Skeletal muscle tissue (tissue), 4 donors: Measurements from ENCODE around the gene PLCH1. TPM values are rescaled to one million over a fixed set of nuclear protein-coding genes. Genes with fewer than 3 reads are reported as not detected.

ENCODE experiments used
- H3K27ac ChIP-seq: one replicate; pipeline ENCODE4 v1.7.0; 2013; ENCODE audit warnings: mild to moderate bottlenecking, low read depth, low read length, inconsistent platforms
- H3K27me3 ChIP-seq, 3 donors: one replicate each; pipeline ENCODE4 v1.7.0; 2013; ENCODE audit warnings: low read length in 3 of 3; ENCODE audit not compliant: control insufficient read depth in 3 of 3, insufficient read depth in 3 of 3
- H3K36me3 ChIP-seq, 3 donors: one replicate each; pipeline ENCODE4 v1.7.0; 2013; ENCODE audit warnings: low read length in 3 of 3; ENCODE audit not compliant: control insufficient read depth in 3 of 3, insufficient read depth in 3 of 3
- H3K4me1 ChIP-seq, 3 donors: one replicate each; pipeline ENCODE4 v1.7.0; 2013; ENCODE audit warnings: low read length in 3 of 3, mild to moderate bottlenecking in 3 of 3; ENCODE audit not compliant: control insufficient read depth in 3 of 3, insufficient read depth in 3 of 3
- H3K4me3 ChIP-seq, 3 donors: one replicate each; pipeline ENCODE4 v1.7.0; 2013; ENCODE audit warnings: low read length in 3 of 3
- H3K9ac ChIP-seq, 3 donors: one replicate each; pipeline ENCODE4 v1.7.0; 2013; ENCODE audit warnings: low read length in 3 of 3, mild to moderate bottlenecking in 3 of 3, moderate library complexity in 2 of 3, low read depth in 1 of 3
- H3K9me3 ChIP-seq, 3 donors: one replicate each; pipeline ENCODE4 v1.7.0; 2013; ENCODE audit warnings: low read length in 3 of 3; ENCODE audit not compliant: control insufficient read depth in 3 of 3
- total RNA-seq: library from RNA; depleted of rRNA; stranded (reverse); fragments of >200 nt; gene quantifications from one replicate; pipeline ENCODE4 v1.2.3, GENCODE V29; 2014
- donor health status: Osteomylitis.

PLCH1 gene, protein sequence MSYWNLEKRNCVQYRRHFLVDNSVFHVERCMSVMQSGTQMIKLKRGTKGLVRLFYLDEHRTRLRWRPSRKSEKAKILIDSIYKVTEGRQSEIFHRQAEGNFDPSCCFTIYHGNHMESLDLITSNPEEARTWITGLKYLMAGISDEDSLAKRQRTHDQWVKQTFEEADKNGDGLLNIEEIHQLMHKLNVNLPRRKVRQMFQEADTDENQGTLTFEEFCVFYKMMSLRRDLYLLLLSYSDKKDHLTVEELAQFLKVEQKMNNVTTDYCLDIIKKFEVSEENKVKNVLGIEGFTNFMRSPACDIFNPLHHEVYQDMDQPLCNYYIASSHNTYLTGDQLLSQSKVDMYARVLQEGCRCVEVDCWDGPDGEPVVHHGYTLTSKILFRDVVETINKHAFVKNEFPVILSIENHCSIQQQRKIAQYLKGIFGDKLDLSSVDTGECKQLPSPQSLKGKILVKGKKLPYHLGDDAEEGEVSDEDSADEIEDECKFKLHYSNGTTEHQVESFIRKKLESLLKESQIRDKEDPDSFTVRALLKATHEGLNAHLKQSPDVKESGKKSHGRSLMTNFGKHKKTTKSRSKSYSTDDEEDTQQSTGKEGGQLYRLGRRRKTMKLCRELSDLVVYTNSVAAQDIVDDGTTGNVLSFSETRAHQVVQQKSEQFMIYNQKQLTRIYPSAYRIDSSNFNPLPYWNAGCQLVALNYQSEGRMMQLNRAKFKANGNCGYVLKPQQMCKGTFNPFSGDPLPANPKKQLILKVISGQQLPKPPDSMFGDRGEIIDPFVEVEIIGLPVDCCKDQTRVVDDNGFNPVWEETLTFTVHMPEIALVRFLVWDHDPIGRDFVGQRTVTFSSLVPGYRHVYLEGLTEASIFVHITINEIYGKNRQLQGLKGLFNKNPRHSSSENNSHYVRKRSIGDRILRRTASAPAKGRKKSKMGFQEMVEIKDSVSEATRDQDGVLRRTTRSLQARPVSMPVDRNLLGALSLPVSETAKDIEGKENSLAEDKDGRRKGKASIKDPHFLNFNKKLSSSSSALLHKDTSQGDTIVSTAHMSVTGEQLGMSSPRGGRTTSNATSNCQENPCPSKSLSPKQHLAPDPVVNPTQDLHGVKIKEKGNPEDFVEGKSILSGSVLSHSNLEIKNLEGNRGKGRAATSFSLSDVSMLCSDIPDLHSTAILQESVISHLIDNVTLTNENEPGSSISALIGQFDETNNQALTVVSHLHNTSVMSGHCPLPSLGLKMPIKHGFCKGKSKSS (N-terminal part only)
- 0.52 TPM for total RNA-seq

DNA sequence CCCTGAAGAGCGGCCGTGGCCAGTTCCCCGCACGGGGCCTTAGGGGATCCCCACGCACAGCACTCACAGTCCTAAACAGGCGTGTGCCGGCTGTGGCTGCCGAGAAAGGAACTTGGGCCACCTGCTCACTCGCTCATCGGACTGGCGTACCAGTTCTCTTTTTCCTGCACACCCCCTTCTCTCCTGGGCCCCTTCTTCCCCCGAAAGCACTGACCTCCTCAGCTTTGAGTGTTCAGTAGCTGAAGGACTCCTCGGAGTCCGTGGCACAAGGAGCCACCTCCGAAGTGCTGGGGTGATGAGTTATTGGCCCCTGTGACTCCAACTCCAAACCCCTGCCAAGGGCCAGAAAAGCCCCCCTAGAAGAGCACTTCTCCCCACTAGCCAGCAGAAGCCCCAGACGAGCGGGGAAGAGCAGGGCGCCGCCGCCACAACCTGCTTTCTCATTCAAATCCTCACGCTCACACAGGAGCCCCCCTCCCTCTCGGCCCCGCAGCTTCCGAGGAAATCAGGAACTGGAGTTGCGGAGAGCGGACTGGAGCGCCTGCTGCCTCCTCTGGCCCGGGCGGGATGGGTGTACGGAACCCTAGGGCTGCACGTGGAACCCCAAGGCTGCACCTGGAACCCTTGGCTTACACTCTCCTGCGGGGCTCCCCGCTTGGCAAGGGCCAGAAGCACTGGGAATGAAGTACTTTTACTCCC, at the start of gene PLCH1:
Gene PLCH1, minus strand, starts transcription at position 446 of the 699 bp plus-strand sequence. CDS start 40,847 bp downstream, outside the sequence.
- H3K4me1 ChIP-seq, result peaks cover 12 to 26% (median 14%) of the 10 kb centered on the region in 3 donors
- peak within 1 kb of the TSS; percentile 82 to 84 (median 82) for H3K4me3 ChIP-seq
- H3K27ac ChIP-seq, result no peak within 1 kb of the TSS
- H3K27me3 ChIP-seq, result peaks cover 19 to 40% (median 19%) of the 10 kb centered on the region in 3 donors
- H3K9ac ChIP-seq, result peak within 1 kb of the TSS; percentile 64 to 76 (median 73)
- no peaks in the 10 kb centered on the region for H3K9me3 ChIP-seq
- H3K36me3 ChIP-seq, result no peaks in the 10 kb centered on the region

DNA sequence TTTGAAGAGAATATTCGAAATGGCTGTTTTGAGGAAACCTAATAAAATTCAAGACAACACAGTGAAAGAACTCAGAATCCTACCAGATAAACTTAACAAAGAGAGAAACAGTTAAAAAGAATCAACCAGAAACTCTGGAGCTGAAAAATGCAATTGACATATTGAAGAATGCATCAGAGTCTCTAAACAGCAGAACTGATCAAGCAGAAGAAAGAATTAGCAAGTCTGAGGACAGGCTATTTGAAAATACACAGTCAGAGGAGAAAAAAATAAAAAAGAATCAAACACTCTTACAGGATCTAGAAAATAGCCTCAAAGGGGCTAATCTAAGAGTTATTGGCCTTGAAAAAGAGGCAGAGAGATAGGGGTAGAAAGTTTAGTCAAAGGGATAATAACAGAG, 47.7 kb upstream of the PLCH1 start:
- H3K9ac ChIP-seq, result no peak overlapping the region
- H3K4me3 ChIP-seq, result no peak overlapping the region
- H3K27me3 ChIP-seq, result no peaks in the 10 kb centered on the region
- H3K9me3 ChIP-seq, result no peaks in the 10 kb centered on the region
- no peaks in the 10 kb centered on the region for H3K4me1 ChIP-seq
- H3K27ac ChIP-seq, result no peak overlapping the region
- peaks cover 8 to 10% (median 10%) of the 10 kb centered on the region in 3 donors for H3K36me3 ChIP-seq

DNA sequence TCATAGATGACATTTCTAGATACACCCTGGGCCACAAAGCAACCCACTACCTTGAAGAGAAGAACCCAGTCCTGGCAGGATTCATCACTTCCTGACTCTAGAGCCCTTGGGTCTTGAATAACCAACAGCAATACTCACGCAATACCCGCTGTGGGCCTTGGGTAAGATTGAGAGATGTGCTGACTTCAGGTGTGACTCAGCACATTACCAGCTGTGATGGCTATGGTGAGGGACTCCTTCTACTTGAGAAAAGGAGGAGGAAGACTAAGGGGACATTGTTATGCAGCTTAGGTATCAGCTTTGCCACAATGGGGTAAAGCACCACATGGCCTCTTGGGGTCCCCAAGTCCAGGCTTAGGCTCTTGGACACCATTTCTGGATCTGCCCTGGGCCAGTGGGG, 46.3 kb upstream of the PLCH1 start:
- no peaks in the 10 kb centered on the region for H3K9me3 ChIP-seq
- H3K27ac ChIP-seq, result no peak overlapping the region
- no peak overlapping the region for H3K9ac ChIP-seq
- no peak overlapping the region for H3K4me3 ChIP-seq
- no peaks in the 10 kb centered on the region for H3K27me3 ChIP-seq
- H3K4me1 ChIP-seq, result no peaks in the 10 kb centered on the region
- peaks cover 8 to 10% (median 10%) of the 10 kb centered on the region in 3 donors for H3K36me3 ChIP-seq

DNA sequence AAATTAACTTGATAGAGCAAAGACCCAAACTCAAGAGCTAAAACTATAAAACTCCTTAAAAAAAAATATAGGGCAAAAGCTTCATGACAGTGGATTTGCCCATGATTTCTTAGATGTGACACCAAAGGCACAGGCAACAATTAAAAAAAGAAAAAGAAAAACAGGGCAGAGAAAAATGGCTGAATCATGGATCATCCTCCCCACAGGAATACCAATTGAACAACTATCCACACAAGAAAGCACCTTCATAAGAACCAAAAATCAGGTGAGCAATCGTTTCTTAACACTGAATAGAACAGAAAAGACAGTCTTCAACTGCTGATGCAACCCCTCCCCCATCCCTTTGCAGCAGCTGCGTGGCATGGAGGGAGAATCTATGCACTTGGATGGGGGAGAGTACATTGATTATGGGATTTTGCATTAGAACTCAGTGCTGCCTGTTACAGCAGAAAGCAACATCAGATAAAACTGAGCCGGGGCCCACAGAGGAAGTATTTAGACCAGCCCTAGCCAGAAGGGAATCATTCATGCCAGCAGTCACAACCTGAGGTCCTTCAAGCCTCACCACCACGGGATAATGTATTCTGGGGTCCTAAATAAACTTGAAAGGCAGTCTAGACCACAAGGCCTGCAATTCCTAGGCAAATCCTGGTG, 45.5 kb upstream of the PLCH1 start:
- Histone ChIP-seq H3K9me3 (no peaks in the 10 kb centered on the region), H3K4me1 (no peaks in the 10 kb centered on the region), H3K27ac (no peak overlapping the region), H3K4me3 (no peak overlapping the region), H3K27me3 (no peaks in the 10 kb centered on the region), H3K36me3 (peaks cover 8 to 10% (median 10%) of the 10 kb centered on the region in 3 donors), H3K9ac (no peak overlapping the region)

DNA sequence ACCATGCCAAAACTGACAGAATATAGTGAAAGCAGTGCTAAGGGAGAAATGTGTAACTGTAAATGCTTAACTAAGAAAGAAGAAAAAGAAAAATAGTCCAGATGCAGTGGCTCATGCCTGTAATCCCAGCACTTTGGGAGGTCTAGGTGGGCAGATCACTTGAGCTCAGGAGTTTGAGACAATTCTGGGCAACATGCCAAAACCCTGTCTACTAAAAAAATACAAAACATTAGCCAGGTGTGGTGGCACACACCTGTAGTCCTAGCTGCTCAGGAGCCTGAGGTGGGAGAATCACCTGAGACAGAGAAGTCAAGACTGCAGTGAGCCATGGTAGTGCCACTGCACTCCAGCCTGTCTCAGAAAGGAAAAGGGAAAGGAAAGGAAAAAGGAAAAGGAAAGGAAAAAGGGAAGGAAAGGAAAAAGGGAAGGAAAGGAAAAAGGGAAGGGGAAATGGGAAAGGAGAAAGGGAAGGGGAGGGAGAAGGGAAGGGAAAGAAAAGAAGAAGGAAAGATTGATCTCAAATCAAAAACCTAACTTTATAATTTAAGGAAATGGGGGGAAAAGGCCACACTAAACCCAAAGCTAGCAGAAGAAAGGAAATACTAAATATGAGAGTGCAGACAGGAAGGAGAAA, 40.9 kb upstream of the PLCH1 start:
- Histone ChIP-seq H3K36me3 (no peaks in the 10 kb centered on the region), H3K9ac (no peak overlapping the region), H3K27me3 (no peaks in the 10 kb centered on the region), H3K4me3 (no peak overlapping the region), H3K9me3 (no peaks in the 10 kb centered on the region), H3K4me1 (no peaks in the 10 kb centered on the region), H3K27ac (no peak overlapping the region)

DNA sequence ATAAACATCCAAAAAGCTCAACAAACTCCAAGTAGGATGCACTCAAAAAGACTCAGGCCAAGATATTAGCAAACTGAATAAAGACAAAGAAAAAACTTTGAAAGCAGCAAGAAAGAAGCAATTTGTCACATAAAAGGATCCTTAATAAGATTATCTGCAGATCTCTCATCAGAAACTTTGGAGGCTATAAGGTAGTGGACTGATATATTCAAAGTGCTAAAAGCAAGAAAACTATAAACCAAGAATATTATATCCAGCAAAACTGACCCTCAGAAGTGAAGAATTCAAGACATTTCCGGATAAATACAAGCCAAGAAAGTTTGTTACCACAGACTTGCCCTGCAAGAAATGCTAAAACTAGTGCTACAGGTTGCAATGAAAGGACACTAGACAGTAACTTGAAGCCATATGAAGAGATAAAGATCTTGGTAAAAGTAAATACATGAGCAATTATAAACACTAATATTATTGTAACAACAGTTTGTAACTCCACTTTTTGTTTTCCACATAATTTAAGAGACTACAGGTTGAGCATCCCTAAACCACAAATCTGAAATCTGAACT, 37.6 kb upstream of the PLCH1 start:
- Histone ChIP-seq H3K4me3 (no peak overlapping the region), H3K9ac (no peak overlapping the region), H3K9me3 (no peaks in the 10 kb centered on the region), H3K27ac (no peak overlapping the region), H3K27me3 (no peaks in the 10 kb centered on the region), H3K4me1 (no peaks in the 10 kb centered on the region), H3K36me3 (peaks cover 0 to 6% (median 2%) of the 10 kb centered on the region in 3 donors)

DNA sequence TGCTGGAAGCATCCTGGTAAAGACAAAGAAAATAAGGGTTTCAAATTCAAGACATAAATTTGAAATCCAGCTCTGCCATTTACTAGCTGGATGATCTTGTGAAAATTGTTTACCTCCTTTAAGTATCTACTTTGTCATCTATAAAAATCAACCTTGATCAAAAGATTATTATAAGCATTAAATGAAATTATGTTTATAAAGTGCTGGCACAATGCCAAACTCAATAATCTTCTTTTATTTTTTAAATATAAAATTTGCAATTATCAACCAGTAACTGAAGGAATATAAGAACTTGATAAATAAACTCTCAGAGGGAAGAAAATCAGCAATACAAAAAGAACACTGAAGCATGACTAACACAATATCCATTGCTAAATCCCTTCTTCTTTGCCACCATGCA, 35.4 kb upstream of the PLCH1 start:
- Histone ChIP-seq H3K9ac (no peak overlapping the region), H3K36me3 (peaks cover 0 to 6% (median 2%) of the 10 kb centered on the region in 3 donors)

DNA sequence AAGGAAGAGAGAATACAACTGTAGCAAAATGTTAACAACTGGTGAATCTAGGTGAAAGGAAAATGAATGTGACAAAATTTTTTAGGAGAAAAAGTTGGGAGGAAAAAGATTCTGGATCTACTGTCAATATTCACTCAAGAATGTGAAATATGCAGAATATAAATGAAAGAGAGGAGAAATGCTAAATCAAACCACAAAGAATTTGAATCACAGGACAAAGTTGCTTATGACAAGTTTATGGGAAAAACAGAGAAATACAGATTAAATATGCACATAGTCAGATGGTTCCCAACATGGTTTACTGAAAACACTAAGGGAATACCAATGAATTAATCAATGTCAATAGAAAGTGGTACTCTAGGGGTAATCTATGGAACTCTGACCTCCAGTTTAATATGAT, 33.6 kb upstream of the PLCH1 start:
- H3K4me3 ChIP-seq, result no peak overlapping the region
- peaks cover 0 to 6% (median 6%) of the 10 kb centered on the region in 3 donors for H3K36me3 ChIP-seq
- no peaks in the 10 kb centered on the region for H3K9me3 ChIP-seq
- H3K4me1 ChIP-seq, result no peaks in the 10 kb centered on the region
- no peak overlapping the region for H3K9ac ChIP-seq
- H3K27ac ChIP-seq, result no peak overlapping the region
- H3K27me3 ChIP-seq, result no peaks in the 10 kb centered on the region

More for the DNA sequence above, 35.4 kb upstream of the PLCH1 start:
- H3K9me3 ChIP-seq, result no peaks in the 10 kb centered on the region
- H3K27me3 ChIP-seq, result no peaks in the 10 kb centered on the region
- no peak overlapping the region for H3K27ac ChIP-seq
- H3K4me3 ChIP-seq, result no peak overlapping the region
- no peaks in the 10 kb centered on the region for H3K4me1 ChIP-seq
